GM15510 (cell line): ENCODE results near the gene CAMK2B.

Experiments used
- POLR2A ChIP-seq: IDR thresholded peaks from 3 replicates; pipeline ENCODE4 v1.6.1; 2011; ENCODE audit warnings: borderline replicate concordance; ENCODE audit not compliant: insufficient read length; ENCODE audit errors: extremely low read depth

The CAMK2B gene

GRCh38 chr7:44279286-44279685 lies 46.1 kb downstream of the CAMK2B start:
- TF ChIP-seq POLR2A = no peak

- TF ChIP-seq POLR2A = no peak
These were observed 46.8 kb downstream of the CAMK2B start for GRCh38 chr7:44278451-44279161.

GRCh38 chr7:44277851-44278250 lies 47.5 kb downstream of the CAMK2B start:
- TF ChIP-seq POLR2A = no peak

GRCh38 chr7:44277391-44277790 lies 48.0 kb downstream of the CAMK2B start:
- no peak for TF ChIP-seq POLR2A

GRCh38 chr7:44276571-44277221 lies 48.7 kb downstream of the CAMK2B start:
- no peak for TF ChIP-seq POLR2A

GRCh38 chr7:44275957-44276570 lies 49.3 kb downstream of the CAMK2B start:
- no peak for TF ChIP-seq POLR2A

GRCh38 chr7:44275146-44275545 lies 50.2 kb downstream of the CAMK2B start:
- no peak for TF ChIP-seq POLR2A

- TF ChIP-seq POLR2A = no peak
These were observed 50.8 kb downstream of the CAMK2B start for GRCh38 chr7:44274623-44274975.

GRCh38 chr7:44273681-44274622 lies 51.4 kb downstream of the CAMK2B start:
- TF ChIP-seq POLR2A = no peak

GRCh38 chr7:44272981-44273380 lies 52.4 kb downstream of the CAMK2B start:
- no peak for TF ChIP-seq POLR2A

- TF ChIP-seq POLR2A = no peak
These were observed 52.9 kb downstream of the CAMK2B start for GRCh38 chr7:44272456-44272855.

- no peak for TF ChIP-seq POLR2A
These were observed 55.4 kb downstream of the CAMK2B start for GRCh38 chr7:44269943-44270493.

- TF ChIP-seq POLR2A = no peak
These were observed 56.0 kb downstream of the CAMK2B start for GRCh38 chr7:44269417-44269816.

GRCh38 chr7:44268671-44269070 lies 56.7 kb downstream of the CAMK2B start:
- TF ChIP-seq POLR2A = no peak
